ENCODE measurements around the gene KRTAP10-3.

- no peak for TF ChIP-seq CTCF (IDR thresholded peaks at IDR 0.05)
- TF ChIP-seq, protein P1, sequence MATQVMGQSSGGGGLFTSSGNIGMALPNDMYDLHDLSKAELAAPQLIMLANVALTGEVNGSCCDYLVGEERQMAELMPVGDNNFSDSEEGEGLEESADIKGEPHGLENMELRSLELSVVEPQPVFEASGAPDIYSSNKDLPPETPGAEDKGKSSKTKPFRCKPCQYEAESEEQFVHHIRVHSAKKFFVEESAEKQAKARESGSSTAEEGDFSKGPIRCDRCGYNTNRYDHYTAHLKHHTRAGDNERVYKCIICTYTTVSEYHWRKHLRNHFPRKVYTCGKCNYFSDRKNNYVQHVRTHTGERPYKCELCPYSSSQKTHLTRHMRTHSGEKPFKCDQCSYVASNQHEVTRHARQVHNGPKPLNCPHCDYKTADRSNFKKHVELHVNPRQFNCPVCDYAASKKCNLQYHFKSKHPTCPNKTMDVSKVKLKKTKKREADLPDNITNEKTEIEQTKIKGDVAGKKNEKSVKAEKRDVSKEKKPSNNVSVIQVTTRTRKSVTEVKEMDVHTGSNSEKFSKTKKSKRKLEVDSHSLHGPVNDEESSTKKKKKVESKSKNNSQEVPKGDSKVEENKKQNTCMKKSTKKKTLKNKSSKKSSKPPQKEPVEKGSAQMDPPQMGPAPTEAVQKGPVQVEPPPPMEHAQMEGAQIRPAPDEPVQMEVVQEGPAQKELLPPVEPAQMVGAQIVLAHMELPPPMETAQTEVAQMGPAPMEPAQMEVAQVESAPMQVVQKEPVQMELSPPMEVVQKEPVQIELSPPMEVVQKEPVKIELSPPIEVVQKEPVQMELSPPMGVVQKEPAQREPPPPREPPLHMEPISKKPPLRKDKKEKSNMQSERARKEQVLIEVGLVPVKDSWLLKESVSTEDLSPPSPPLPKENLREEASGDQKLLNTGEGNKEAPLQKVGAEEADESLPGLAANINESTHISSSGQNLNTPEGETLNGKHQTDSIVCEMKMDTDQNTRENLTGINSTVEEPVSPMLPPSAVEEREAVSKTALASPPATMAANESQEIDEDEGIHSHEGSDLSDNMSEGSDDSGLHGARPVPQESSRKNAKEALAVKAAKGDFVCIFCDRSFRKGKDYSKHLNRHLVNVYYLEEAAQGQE (IDR thresholded peaks at IDR 0.05; ENCODE audit: insufficient read depth in 1 of 2, low read depth in 2 of 2, low read length in 1 of 2): no peak
- TF ChIP-seq POLR2AphosphoS5 (IDR thresholded peaks at IDR 0.05; ENCODE audit: low read depth, low read length): no peak
- no peak for TF ChIP-seq TCF7L2 (IDR thresholded peaks at IDR 0.05; ENCODE audit: low read depth, low read length)
- TF ChIP-seq SIN3A (IDR thresholded peaks at IDR 0.05; ENCODE audit: borderline replicate concordance, insufficient read depth, low read depth, low read length): no peak
These were observed 25.2 kb upstream of the KRTAP10-3 start for GRCh38 chr21:44583800-44584147.
